Activated T-cell treated with anti-CD3 and anti-CD28 coated beads, Interleukin-2, amount 50 U/mL, for 24 hours (primary cell): Measurements from ENCODE around the gene PRDX2.

Experiments used
- DNase-seq: peaks from one replicate; pipeline ENCODE4 v3.0.0-alpha.2; 2020
- H3K27ac Mint-ChIP-seq: 2 replicates; pipeline ENCODE4 v1.8.0; 2020; ENCODE audit warnings: mild to moderate bottlenecking, mixed read lengths
- H3K27me3 Mint-ChIP-seq: 2 replicates; pipeline ENCODE4 v1.8.0; 2020; ENCODE audit warnings: mixed read lengths
- H3K36me3 Mint-ChIP-seq: 2 replicates; pipeline ENCODE4 v1.8.0; 2020; ENCODE audit warnings: low read depth, mixed read lengths
- H3K4me1 Mint-ChIP-seq: 2 replicates; pipeline ENCODE4 v1.8.0; 2020; ENCODE audit warnings: low read depth, mixed read lengths
- H3K4me3 Mint-ChIP-seq: 2 replicates; pipeline ENCODE4 v1.8.0; 2020; ENCODE audit warnings: mild to moderate bottlenecking, moderate library complexity, mixed read lengths
- H3K9me3 Mint-ChIP-seq: 2 replicates; pipeline ENCODE4 v1.8.0; 2020; ENCODE audit warnings: mixed read lengths

PRDX2 gene

DNA sequence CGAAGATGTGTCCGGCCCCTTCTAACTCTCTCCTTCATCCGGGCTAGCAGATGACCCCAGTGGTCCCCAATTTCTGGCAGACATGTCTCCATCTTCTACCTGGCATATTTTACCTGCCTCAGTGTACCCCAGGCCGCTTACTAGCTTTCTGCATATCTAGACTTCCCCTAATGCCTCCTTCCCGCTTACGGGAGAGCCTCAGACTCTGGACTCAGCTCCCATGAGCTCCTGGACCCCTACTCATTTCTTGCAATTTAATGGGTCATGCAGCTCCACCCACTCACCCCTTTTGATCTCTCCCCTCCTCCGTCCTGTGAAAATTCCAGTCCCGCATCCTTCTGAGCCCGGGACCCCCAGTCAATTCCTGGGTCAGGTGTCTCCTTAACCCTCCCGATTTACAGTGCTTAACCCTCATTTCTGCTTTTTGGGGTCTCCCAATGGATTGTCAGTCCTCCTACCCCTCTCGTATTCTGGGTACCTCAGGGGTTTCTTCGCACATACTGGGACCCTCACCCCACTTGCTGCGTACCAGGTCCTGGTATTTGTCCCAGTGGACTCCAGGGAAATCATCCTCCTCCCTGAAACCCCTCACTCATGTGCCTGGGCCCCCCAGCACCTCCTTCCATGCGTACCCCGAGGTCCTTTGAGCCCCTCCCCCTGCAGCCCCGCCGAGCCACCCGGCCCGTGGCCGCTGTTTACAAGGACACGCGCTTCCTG lies 10.8 kb downstream of the PRDX2 start:
- peak overlapping the region; percentile 98 for H3K4me3 Mint-ChIP-seq
- H3K27ac Mint-ChIP-seq: peak overlapping the region; percentile 99
- H3K36me3 Mint-ChIP-seq: peaks cover 31% of the 10 kb centered on the region
- H3K4me1 Mint-ChIP-seq: peaks cover 43% of the 10 kb centered on the region
- no peaks in the 10 kb centered on the region for H3K27me3 Mint-ChIP-seq
- H3K9me3 Mint-ChIP-seq: no peaks in the 10 kb centered on the region
- DNase-seq: no peak

DNA sequence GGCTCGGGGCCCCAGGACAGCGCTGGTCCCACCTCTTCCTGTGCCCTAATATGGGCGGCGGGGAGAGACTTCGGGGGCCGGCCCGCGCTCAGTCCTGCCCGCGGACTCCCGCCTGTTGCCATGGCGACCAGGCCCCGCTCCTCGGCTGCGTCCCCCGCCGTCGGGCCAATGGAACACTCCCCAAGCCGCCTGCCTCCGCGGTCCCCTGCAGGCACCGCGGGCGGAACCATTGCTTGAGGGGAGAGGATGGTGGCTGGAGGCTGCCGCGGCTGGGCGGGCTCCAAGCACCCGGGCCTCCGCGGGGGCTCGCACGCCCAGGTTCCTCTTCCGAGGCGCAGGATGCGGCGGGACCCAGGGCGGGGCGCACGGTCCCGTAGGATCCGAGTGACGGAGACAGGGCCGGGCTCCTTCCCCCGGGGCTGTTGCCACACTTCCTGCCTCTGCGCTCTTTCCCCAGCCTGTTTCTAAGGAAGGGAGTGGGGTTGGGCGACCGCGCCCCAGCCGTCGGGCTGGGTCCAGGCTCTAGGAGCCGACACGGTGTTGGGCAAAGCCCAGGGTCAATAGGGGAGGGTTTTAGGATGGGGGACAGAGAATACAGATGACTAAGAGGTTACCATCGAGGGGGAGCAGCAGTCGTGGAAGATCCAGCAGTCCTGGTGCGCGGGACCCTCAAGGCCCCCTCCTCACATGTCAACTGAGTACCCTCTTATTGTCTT lies 11.5 kb downstream of the PRDX2 start:
- Mint-ChIP-seq H3K9me3 (no peaks in the 10 kb centered on the region), H3K27ac (peak overlapping the region; percentile 99), H3K4me3 (peak overlapping the region; percentile 98), H3K36me3 (peaks cover 31% of the 10 kb centered on the region), H3K4me1 (peaks cover 38% of the 10 kb centered on the region), H3K27me3 (no peaks in the 10 kb centered on the region)
- peak; percentile 94 for DNase-seq

DNA sequence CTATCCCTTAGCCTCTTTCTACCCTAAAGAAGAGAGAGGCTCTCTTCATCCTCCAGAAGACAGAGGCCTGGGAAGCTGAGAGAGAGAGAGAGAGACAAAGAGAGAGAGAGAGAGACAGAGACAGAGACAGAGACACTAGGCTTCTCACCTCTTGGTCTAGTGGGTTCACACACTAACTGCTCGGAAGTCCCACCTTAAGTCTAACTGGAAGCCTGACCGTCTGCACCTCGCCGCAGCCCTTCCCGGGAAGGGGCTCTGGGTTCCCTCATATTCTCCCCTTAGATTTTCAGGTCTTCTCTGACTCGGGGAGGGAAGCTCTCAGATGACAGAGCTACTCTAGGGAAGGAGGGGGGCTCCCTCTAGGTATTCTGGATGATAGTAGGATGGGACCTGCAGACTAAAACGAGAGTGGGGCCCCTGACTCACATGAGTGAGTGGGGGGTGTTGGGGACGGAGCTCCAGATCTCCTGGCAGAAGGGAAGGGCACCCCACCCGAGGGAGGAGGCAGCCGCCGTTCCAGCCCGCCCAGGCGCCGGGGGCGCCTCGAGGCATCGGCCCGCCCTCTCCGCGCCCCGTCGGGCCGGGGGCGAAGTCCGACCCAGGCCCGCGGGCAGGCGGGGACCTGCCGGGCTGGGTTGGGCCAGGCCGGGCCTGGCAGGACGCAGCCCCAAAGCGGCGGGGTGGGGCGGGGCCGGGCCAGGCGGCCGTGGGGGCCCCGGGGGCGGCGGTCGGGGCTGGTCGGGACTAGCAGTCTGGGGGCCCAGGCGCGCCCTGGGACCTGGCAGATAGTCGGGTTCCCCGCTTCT lies 12.3 kb downstream of the PRDX2 start:
- peak overlapping the region; percentile 98 for H3K4me3 Mint-ChIP-seq
- H3K36me3 Mint-ChIP-seq: peaks cover 28% of the 10 kb centered on the region
- H3K9me3 Mint-ChIP-seq: no peaks in the 10 kb centered on the region
- no peaks in the 10 kb centered on the region for H3K27me3 Mint-ChIP-seq
- H3K27ac Mint-ChIP-seq: peak overlapping the region; percentile 97
- DNase-seq: no peak
- H3K4me1 Mint-ChIP-seq: peaks cover 30% of the 10 kb centered on the region

DNA sequence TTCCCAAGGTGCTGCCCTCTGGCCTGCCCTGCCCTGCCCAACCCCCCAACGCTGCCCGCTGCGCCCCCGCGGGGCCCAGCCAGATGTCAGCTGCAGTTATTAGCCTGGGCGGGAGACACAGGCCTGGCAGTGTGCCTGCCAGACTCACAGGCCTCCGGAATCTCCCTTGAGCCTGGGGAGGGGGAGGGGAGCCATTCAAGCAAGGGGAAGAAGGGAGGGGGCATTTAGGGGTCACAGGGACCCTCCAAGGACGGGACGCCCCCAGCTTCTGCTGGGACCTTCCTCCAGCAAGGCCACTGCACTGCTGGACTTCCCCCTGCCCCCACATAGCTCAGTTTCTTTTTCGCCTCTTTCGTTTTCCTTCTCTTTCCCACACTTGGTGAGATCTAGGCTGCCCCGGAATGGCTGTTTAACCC lies 12.9 kb downstream of the PRDX2 start:
- peaks cover 25% of the 10 kb centered on the region for H3K36me3 Mint-ChIP-seq
- peak overlapping the region; percentile 83 for H3K4me3 Mint-ChIP-seq
- H3K27me3 Mint-ChIP-seq: no peaks in the 10 kb centered on the region
- H3K27ac Mint-ChIP-seq: peak overlapping the region; percentile 97
- no peaks in the 10 kb centered on the region for H3K9me3 Mint-ChIP-seq
- DNase-seq: peak; percentile 69
- peaks cover 27% of the 10 kb centered on the region for H3K4me1 Mint-ChIP-seq

DNA sequence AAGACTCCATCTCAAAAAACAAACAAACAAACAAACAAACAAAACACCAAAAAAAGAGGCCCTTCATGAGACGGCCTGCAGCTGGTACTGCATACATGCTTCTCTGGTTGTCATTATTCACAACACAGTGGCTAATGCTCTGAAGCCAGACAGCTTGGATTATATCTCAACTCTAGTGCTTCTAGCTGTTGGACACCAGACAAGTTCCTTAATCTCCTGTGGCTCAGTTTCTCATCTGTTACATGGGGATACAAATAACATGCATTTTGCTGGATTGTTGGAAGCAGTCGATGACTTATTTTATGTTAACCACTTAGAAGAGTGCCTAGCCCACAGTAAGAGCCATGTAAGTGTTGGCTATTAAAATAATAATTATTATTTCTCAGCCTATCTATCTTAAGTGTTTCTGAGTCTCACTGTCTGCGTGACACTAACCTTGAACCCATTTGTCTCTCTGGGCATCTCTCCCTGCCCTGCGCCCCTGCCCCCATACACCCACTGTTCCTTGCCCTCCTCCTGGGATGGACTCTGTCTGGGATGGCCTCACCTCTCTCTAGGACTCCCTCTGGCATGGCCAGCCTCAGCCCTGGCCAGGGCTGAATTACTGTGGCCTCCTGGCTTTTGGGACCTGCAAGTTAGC lies 13.4 kb downstream of the PRDX2 start:
- Mint-ChIP-seq H3K4me1 (peaks cover 27% of the 10 kb centered on the region), H3K27me3 (no peaks in the 10 kb centered on the region), H3K27ac (peak overlapping the region; percentile 97), H3K36me3 (peaks cover 22% of the 10 kb centered on the region), H3K4me3 (peak overlapping the region; percentile 83), H3K9me3 (no peaks in the 10 kb centered on the region)
- DNase-seq: no peak

DNA sequence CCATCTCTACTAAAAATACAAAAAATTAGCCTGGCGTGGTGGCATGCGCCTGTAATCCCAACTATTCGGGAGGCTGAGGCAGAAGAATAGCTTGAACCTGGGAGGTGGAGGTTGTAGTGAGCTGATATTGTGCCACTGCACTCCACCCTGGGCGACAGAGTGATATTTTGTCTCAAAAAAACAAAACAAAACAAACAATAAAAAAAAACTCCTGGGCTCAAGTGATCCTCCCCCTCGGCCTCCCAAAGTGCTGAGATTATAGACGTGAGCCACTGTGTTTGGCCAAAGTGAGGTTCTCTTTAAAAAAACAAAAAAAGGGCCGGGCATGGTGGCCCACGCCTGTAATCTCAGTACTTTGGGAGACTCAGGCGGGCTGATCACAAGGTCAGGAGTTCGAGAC lies 14.1 kb downstream of the PRDX2 start:
- H3K27ac Mint-ChIP-seq: peak overlapping the region; percentile 42
- no peak for DNase-seq
- H3K4me1 Mint-ChIP-seq: peaks cover 30% of the 10 kb centered on the region
- no peak overlapping the region for H3K4me3 Mint-ChIP-seq
- peaks cover 15% of the 10 kb centered on the region for H3K36me3 Mint-ChIP-seq
- no peaks in the 10 kb centered on the region for H3K9me3 Mint-ChIP-seq
- no peaks in the 10 kb centered on the region for H3K27me3 Mint-ChIP-seq

DNA sequence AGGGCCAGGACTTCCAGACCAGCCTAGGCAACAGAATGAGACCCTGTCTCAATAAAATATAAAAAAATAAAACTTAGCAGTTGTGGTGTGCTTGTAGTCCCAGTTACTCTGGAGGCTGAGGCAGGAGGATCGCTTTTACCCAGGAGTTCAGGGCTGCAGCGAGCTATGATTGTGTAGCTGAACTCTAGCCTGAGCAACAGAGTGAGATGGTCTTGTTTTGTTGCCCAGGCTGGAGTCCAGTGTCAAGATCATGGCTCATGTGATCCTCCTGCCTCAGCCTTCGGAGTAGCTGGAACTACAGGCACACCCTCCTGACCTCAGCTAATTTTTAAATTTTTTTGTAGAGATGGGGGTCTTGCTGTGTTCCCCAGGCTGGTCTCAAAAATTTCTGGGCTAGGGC lies 14.6 kb downstream of the PRDX2 start:
- no peaks in the 10 kb centered on the region for H3K9me3 Mint-ChIP-seq
- peaks cover 34% of the 10 kb centered on the region for H3K4me1 Mint-ChIP-seq
- no peak overlapping the region for H3K4me3 Mint-ChIP-seq
- H3K27me3 Mint-ChIP-seq: no peaks in the 10 kb centered on the region
- peak overlapping the region; percentile 82 for H3K27ac Mint-ChIP-seq
- DNase-seq: no peak
- H3K36me3 Mint-ChIP-seq: peaks cover 10% of the 10 kb centered on the region

DNA sequence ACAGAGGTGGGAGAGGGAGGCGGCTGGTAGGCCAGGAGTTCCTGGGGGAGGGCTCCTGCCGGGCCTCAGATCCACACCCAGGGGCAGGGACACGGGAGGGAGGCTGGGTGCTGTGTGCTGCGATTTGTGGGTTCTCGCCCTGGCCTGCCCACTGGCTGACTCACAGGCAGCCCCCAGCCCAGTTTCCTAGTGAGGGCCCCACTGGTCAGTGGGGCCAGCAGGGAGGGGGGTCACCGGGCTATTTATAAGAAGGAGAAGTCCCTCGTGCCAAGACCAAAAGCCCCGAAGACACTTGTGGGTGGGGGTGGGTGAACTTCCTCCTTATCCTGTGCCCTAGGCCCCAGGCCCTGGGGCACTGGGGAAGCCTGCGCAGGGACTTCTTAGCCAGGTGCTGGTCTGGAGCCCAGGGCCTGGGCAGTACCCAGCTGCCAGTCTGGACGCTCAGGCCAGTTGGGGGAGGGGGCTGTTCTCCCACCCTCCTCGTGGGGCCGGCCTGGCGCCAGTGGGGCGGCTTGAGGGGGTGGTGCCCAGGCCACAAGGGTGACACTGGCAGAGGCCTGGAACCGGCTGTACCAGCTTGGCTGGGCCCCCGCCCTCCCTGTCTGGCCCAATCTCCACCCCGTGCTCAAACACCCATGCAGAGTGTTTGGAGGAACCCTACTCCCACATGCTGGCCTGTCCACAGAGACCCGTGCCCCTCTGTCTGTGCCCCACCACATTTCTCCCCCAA lies 15.3 kb downstream of the PRDX2 start:
- Mint-ChIP-seq H3K27me3 (no peaks in the 10 kb centered on the region), H3K9me3 (no peaks in the 10 kb centered on the region), H3K4me1 (peaks cover 40% of the 10 kb centered on the region), H3K27ac (peak overlapping the region; percentile 82), H3K4me3 (no peak overlapping the region), H3K36me3 (peaks cover 6% of the 10 kb centered on the region)
- no peak for DNase-seq

DNA sequence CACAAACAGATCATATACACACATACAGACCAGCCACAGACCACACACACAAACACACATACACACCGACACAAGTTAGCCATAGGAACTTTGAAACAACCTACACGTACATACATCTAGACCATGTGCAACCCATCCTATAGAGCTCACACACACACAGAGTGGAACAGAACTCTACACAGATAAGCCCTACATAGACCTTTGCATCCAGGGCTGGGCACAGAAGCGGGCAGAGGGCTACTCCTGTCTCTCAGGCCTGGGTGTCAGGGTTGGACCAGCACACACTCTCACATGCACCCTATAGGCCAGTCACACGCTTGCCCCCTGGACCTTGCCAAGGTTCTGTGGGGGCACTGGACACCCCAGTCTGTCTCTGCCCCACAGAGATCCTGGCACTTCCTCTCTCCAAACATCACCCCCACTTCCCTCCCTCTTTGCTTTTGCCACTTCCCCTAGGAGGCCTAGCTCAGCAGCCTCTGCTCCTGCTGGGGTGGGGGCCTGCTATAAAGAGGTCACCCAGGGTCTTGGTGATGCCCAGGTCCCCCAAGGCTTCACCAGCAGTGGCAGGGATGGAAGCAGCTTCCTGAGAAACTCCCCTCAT lies 16.1 kb downstream of the PRDX2 start:
- peaks cover 34% of the 10 kb centered on the region for H3K4me1 Mint-ChIP-seq
- no peak overlapping the region for H3K27ac Mint-ChIP-seq
- no peak overlapping the region for H3K4me3 Mint-ChIP-seq
- DNase-seq: no peak
- peaks cover 3% of the 10 kb centered on the region for H3K36me3 Mint-ChIP-seq
- no peaks in the 10 kb centered on the region for H3K9me3 Mint-ChIP-seq
- H3K27me3 Mint-ChIP-seq: no peaks in the 10 kb centered on the region

DNA sequence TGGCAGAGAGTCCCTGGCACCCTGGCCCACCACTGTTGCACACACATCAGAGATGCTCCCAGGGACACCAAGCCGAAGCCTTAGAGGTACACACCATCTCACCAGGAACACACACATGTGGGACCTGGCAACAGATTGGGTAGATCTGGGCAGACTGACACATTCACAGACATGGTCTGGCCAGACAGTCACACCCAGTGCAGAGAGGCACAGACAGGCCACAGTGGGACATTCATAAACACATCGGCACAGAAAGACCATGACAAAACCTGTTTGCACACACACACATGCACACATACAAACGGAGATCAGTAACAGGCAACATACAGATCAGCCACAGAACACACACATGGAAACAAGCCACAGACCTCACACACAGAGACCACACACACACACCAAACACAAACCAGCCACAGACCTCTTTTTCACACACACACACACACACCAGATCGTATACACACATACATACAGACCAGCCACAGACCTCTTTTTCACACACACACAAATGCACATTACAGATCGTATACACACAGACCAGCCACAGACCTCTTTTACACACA lies 16.6 kb downstream of the PRDX2 start:
- no peaks in the 10 kb centered on the region for H3K9me3 Mint-ChIP-seq
- H3K36me3 Mint-ChIP-seq: no peaks in the 10 kb centered on the region
- no peak overlapping the region for H3K4me3 Mint-ChIP-seq
- no peaks in the 10 kb centered on the region for H3K27me3 Mint-ChIP-seq
- DNase-seq: peak; percentile 51
- no peak overlapping the region for H3K27ac Mint-ChIP-seq
- peaks cover 32% of the 10 kb centered on the region for H3K4me1 Mint-ChIP-seq

DNA sequence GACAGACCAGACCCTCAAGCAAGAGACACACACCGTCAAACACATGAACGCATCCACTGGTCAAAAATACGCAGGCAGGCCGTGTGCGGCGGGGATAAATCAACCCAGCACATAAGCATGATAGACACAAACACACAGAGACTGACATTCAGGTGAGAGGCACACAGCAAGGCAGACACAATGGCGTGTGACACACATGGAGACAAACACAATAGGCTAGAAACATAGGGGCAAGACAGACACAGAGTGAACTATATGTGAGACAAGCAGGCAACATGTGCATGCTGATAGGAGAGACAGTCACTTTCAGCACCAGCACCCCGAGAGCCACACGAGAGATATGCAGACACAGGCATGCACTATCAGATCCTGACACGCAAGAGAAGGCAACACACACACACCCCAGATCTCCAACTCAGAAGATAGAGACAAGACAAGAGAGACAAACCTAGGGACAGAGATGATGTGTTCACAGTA lies 17.2 kb downstream of the PRDX2 start:
- no peak for DNase-seq
- Mint-ChIP-seq H3K27me3 (no peaks in the 10 kb centered on the region), H3K4me1 (peaks cover 37% of the 10 kb centered on the region), H3K9me3 (no peaks in the 10 kb centered on the region), H3K4me3 (no peak overlapping the region), H3K27ac (no peak overlapping the region), H3K36me3 (no peaks in the 10 kb centered on the region)

DNA sequence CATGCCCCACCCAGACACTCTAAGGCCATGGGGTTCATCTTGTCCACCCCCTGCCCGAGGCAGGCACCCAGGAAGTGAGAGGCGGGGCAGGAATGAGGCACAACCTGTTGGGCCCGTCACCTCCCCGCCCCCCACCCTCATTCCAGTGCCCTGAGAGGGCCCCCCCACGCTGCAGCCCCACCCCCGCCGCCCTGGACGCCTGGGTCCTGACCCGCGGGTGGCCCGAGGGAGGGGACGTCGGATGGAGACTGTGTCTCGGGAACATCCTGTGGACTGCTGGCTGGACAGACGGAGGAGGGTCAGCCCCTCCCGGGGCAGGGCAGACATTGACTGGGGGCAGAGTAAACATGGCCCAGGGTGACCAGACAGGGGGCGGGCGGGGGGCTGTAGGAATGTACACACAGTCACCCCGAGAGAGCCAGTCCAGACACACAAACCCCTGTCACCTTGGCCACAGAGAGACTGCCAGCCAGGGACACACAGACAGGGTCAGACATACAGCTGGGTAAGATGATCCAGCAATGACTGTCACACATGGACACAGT lies 17.7 kb downstream of the PRDX2 start:
- H3K4me1 Mint-ChIP-seq: peaks cover 38% of the 10 kb centered on the region
- no peaks in the 10 kb centered on the region for H3K27me3 Mint-ChIP-seq
- no peaks in the 10 kb centered on the region for H3K9me3 Mint-ChIP-seq
- no peak for DNase-seq
- no peaks in the 10 kb centered on the region for H3K36me3 Mint-ChIP-seq
- H3K27ac Mint-ChIP-seq: no peak overlapping the region
- peak overlapping the region; percentile 76 for H3K4me3 Mint-ChIP-seq

DNA sequence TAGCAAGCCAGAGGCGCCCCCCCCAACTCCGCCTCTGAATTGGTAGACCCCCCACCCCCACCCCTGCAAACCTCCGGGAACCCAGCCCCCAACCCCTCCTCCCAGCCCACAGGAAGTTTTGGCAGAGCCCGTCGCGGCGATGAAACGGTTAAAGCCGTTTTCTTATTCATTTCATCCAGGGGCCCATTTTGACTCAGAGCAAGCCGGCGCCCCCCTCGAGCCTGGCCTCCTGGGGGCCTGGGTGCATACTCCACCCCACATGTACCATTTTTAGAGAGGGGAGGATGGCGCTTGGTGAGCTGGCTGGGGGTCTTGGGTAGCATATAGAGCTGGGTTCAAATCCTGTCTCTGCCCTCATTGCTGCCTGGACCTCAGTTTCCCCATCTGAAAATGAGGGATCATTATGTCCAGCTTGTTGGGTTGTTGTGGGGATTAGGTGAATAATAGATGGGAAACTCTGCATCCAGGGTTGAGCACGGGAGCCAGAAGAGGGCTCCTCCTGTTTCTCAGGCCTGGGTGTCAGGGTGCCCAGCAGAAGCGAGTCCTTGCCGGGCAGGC lies 18.2 kb downstream of the PRDX2 start:
- H3K4me1 Mint-ChIP-seq: peaks cover 39% of the 10 kb centered on the region
- H3K36me3 Mint-ChIP-seq: no peaks in the 10 kb centered on the region
- H3K27me3 Mint-ChIP-seq: no peaks in the 10 kb centered on the region
- H3K4me3 Mint-ChIP-seq: peak overlapping the region; percentile 76
- H3K9me3 Mint-ChIP-seq: no peaks in the 10 kb centered on the region
- peak; percentile 77 for DNase-seq
- H3K27ac Mint-ChIP-seq: no peak overlapping the region
